Measurements from ENCODE around the gene B4GALNT3.

DNA sequence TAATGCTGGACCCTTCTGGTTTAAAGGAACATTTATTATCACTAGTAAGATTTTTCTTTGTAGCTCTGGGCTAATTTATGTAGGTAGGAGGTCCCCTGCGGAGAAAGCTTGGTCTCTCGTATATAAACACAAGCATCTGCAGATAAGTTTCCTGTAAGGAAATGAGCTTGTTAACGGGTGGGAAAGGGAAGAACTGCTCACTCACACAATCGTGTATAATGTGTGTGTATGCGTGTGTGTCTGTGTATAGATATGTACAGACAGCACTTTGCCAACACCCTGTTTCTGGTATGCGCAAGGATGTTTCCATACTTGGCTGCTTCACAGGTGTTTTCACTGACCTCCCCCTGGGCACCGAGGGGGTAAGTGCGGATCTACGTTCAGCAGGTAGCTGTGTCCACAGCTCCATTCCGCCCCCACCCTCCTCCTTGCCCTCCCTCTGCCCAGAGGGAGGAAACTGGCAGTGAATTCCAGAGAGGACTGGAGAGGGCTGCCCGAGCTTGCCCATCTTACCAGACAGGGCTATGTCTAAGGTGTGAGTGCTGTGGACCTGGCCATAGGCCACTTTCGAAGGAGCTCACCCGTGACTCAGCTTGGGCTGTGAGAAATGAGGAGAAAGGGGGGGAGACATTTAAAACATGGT is 138.3 kb downstream of the B4GALNT3 start:
- TF ChIP-seq EZH2 (IDR thresholded peaks at IDR 0.05) = no peak
- TF ChIP-seq POLR2AphosphoS5 (IDR thresholded peaks at IDR 0.05; ENCODE audit: borderline replicate concordance, low read depth, low read length) = no peak

All from SK-N-MC (cell line).